ENCODE measurements around the gene OGFR.

OGFR gene

DNA sequence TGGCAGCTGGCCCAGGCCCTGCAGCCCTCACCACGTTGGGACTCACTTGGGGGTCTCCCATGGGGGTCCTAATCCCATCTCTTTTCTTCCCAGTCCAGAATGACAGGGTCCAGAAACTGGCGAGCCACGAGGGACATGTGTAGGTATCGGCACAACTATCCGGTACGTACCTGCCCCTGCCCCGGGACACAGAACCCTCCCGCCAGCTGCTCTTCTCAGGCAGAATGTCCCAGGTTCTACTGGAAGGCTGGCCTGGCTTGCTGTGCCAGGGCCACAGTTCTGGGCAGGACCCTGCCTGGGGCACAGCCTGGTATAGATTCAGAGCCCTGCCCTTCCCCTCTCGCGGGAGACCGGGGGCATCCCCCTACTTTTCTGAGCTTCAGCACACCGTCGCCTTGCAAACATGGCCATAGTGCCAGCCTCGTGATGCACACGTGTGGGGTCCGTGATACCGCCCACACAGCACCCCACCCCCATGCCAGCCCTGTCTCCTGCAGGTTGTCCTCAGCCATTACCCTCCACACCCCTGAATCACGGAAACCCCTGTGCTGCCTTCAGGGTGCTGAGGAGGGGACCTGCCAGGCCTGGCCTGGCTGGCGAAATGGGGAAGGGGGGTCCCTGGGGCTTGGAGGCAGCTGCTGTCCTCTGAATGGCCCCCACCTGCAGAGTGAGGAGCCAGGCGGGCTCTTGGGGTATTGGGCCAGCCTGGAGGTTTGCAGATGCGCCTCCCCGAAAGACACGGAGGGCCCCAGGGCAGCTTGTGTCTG is 3.0 kb downstream of the OGFR start:
- no peak overlapping the region for H3K4me3 ChIP-seq (ENCODE audit: control insufficient read depth, low read depth, low read length)
- TF ChIP-seq, protein P1, sequence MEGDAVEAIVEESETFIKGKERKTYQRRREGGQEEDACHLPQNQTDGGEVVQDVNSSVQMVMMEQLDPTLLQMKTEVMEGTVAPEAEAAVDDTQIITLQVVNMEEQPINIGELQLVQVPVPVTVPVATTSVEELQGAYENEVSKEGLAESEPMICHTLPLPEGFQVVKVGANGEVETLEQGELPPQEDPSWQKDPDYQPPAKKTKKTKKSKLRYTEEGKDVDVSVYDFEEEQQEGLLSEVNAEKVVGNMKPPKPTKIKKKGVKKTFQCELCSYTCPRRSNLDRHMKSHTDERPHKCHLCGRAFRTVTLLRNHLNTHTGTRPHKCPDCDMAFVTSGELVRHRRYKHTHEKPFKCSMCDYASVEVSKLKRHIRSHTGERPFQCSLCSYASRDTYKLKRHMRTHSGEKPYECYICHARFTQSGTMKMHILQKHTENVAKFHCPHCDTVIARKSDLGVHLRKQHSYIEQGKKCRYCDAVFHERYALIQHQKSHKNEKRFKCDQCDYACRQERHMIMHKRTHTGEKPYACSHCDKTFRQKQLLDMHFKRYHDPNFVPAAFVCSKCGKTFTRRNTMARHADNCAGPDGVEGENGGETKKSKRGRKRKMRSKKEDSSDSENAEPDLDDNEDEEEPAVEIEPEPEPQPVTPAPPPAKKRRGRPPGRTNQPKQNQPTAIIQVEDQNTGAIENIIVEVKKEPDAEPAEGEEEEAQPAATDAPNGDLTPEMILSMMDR (IDR thresholded peaks at IDR 0.05; ENCODE audit: control insufficient read depth, insufficient read depth, low read depth, low read length, missing control alignments): no peak
- no peak for DNase-seq (ENCODE audit: low read depth)

DNA sequence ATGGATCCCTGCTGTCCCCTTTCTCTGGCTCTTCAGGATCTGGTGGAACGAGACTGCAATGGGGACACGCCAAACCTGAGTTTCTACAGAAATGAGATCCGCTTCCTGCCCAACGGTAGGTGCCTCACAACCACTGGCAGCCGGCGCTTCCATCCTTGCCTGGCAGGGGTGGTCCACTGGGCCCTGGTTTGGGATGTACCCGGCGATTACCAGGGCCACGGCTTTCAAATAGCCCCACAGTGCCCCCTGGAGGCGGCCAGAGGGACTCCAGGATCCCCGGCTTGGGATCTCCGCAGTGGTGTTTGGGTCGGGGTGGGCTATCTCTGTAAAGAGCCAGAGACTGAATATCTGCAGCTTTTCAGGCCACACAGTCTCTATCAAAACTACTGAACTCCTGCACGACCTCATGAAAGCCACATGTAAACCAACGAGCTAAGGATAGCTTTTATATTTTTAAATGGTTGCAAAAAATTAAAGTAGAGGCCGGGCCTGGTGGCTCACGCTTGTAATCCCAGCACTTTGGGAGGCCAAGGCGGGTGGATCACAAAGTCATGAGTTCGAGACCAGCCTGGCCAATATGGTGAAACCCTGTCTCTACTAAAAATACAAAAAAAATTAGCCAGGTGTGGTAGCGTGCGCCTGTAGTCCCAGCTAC is 3.7 kb downstream of the OGFR start:
- TF ChIP-seq, protein P1 (IDR thresholded peaks at IDR 0.05; ENCODE audit: control insufficient read depth, insufficient read depth, low read depth, low read length, missing control alignments): peak; percentile 95
- H3K4me3 ChIP-seq (ENCODE audit: control insufficient read depth, low read depth, low read length): no peak overlapping the region
- DNase-seq (ENCODE audit: low read depth): no peak

DNA sequence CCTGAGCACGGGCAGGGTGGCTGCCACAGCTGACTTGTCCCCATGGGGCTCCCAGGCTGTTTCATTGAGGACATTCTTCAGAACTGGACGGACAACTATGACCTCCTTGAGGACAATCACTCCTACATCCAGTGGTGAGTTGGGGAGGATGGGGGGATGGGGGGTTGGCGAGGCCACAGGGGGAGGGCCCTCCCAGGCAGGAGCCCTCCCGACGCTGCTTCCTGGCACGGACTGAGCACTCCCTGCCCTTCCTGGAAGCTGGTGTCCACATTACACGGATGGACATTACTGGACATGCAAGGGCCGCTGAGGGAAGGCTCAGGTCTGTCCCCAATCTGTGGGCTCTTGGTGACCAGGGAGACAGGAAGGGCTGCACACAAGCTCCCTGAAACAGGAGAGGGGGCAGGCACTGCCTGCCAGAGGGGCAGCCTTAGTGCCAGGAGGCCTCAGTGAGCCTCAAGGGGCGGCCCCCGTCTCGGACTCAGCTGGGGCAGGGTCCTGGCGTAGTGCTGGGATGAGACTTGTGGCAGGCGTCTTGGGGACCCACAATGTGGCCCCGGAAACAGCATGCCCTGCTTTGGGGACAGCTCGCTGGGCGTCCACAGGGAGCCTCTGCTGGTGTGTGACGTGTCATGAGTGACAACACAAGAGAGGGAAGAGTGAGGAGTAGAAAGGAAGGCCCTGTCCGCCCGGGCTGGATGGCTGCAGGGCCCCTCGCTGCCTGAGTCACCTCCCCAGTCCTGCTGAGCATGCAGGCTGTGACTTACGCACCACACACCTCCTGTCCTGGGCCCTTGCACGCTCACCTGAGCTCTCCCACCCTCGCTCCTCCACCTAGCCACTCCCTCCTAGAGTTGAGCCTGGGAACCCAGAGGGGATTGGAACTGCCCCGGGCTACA is 5.1 kb downstream of the OGFR start:
- DNase-seq (ENCODE audit: low read depth): no peak
- H3K4me3 ChIP-seq (ENCODE audit: control insufficient read depth, low read depth, low read length): no peak overlapping the region
- TF ChIP-seq, protein P1 (IDR thresholded peaks at IDR 0.05; ENCODE audit: control insufficient read depth, insufficient read depth, low read depth, low read length, missing control alignments): no peak

DNA sequence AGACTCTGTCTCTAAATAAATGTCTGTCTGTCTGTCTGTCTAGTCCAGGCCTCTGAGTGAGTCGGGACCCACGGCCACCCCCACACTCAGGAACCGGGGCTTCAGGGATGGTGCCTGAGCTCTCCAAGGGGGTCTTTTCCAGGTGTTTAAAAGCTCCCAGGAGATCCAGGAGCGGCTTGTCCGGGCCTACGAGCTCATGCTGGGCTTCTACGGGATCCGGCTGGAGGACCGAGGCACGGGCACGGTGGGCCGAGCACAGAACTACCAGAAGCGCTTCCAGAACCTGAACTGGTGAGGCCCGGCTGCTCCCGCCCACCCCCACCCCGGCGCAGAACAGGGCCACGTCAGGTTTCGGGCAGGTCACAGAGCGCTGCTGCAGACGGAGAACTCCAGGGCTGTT is 6.7 kb downstream of the OGFR start:
- H3K4me3 ChIP-seq (ENCODE audit: control insufficient read depth, low read depth, low read length): no peak overlapping the region
- DNase-seq (ENCODE audit: low read depth): no peak
- TF ChIP-seq, protein P1 (IDR thresholded peaks at IDR 0.05; ENCODE audit: control insufficient read depth, insufficient read depth, low read depth, low read length, missing control alignments): no peak

DNA sequence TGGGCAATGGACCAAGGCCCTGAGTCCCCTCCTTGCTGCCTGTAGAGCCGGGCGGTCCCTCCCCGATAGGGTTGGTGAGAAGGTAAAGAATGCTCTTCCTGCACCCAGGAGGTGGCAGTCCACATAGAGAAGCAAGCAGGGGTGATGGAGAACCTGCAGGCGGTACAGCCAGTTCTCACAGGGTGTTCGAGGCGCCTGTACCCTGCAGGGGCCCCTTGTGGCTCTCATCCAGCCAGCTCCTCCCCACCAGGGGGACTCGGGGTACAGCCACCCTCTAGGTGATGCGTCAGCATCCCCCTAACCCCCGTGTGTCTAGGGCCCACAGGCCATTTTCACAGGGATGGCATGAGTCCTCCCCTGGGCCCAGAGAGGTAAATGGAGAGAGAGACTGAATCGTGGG is 7.1 kb downstream of the OGFR start:
- no peak for DNase-seq (ENCODE audit: low read depth)
- no peak overlapping the region for H3K4me3 ChIP-seq (ENCODE audit: control insufficient read depth, low read depth, low read length)
- TF ChIP-seq, protein P1 (IDR thresholded peaks at IDR 0.05; ENCODE audit: control insufficient read depth, insufficient read depth, low read depth, low read length, missing control alignments): no peak

DNA sequence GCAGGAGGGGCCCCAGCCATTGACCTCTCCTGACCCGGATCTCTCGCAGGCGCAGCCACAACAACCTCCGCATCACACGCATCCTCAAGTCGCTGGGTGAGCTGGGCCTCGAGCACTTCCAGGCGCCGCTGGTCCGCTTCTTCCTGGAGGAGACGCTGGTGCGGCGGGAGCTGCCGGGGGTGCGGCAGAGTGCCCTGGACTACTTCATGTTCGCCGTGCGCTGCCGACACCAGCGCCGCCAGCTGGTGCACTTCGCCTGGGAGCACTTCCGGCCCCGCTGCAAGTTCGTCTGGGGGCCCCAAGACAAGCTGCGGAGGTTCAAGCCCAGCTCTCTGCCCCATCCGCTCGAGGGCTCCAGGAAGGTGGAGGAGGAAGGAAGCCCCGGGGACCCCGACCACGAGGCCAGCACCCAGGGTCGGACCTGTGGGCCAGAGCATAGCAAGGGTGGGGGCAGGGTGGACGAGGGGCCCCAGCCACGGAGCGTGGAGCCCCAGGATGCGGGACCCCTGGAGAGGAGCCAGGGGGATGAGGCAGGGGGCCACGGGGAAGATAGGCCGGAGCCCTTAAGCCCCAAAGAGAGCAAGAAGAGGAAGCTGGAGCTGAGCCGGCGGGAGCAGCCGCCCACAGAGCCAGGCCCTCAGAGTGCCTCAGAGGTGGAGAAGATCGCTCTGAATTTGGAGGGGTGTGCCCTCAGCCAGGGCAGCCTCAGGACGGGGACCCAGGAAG is 7.7 kb downstream of the OGFR start:
- no peak for DNase-seq (ENCODE audit: low read depth)
- TF ChIP-seq, protein P1 (IDR thresholded peaks at IDR 0.05; ENCODE audit: control insufficient read depth, insufficient read depth, low read depth, low read length, missing control alignments): no peak
- H3K4me3 ChIP-seq (ENCODE audit: control insufficient read depth, low read depth, low read length): no peak overlapping the region

All from AG09309 (cell line).